HepG2 (cell line): ENCODE measurements around the gene SIAH2. TPM values are rescaled to one million over a fixed set of nuclear protein-coding genes. Genes with fewer than 3 reads are reported as not detected.
A peak's percentile ranks its signal among the peaks of the same experiment; 100 is the strongest.

Experiments
- ATM ChIP-seq: fragments of 450-650 bp; IDR thresholded peaks from 2 replicates; pipeline ENCODE4 v1.7.1; 2017; ENCODE audit warnings: mild to moderate bottlenecking, borderline replicate concordance
- KDM6A ChIP-seq: IDR thresholded peaks from 2 replicates; pipeline ENCODE4 v1.6.1; 2016; ENCODE audit warnings: low read depth
- KLF11 ChIP-seq: IDR thresholded peaks from 2 replicates; pipeline ENCODE4 v1.6.1; 2016; ENCODE audit warnings: missing compliant biosample characterization
- MZF1 ChIP-seq: sonication (generic); formaldehyde crosslinking; IDR thresholded peaks from 2 replicates; pipeline ENCODE4 v1.8.1; 2023; ENCODE audit warnings: mild to moderate bottlenecking, missing genetic modification reagents, borderline replicate concordance
- NFE2L1 ChIP-seq: sonication (generic); formaldehyde crosslinking; IDR thresholded peaks from 2 replicates; pipeline ENCODE4 v1.4.0; 2020; ENCODE audit warnings: missing genetic modification reagents, mild to moderate bottlenecking, borderline replicate concordance
- PPARG ChIP-seq: conservative IDR thresholded peaks from 2 replicates; pipeline ENCODE4 v1.6.1; 2016; ENCODE audit warnings: missing biosample characterization, missing genetic modification reagents
- ZNF224 ChIP-seq: sonication (generic); formaldehyde crosslinking; IDR thresholded peaks from 2 replicates; pipeline ENCODE4 v1.5.0; 2020; ENCODE audit warnings: mild to moderate bottlenecking, missing genetic modification reagents
- ZNF234 ChIP-seq: sonication (generic); formaldehyde crosslinking; conservative IDR thresholded peaks from 2 replicates; pipeline ENCODE4 v1.5.1; 2020; ENCODE audit warnings: mild to moderate bottlenecking, missing genetic modification reagents
- ZNF350 ChIP-seq: sonication (generic); formaldehyde crosslinking; IDR thresholded peaks from 2 replicates; pipeline ENCODE4 v1.4.0; 2020; ENCODE audit warnings: mild to moderate bottlenecking, low read depth, missing genetic modification reagents, borderline replicate concordance
- ZNF577 ChIP-seq: sonication (generic); formaldehyde crosslinking; IDR thresholded peaks from 2 replicates; pipeline ENCODE4 v1.4.0; 2020; ENCODE audit warnings: mild to moderate bottlenecking, low read depth, missing genetic modification reagents, borderline replicate concordance
- ZNF629 ChIP-seq: sonication (generic); formaldehyde crosslinking; conservative IDR thresholded peaks from 2 replicates; pipeline ENCODE4 v1.5.0; 2020; ENCODE audit warnings: missing genetic modification reagents
- ZNF709 ChIP-seq: sonication (generic); formaldehyde crosslinking; IDR thresholded peaks from 2 replicates; pipeline ENCODE4 v1.5.0; 2020; ENCODE audit warnings: mild to moderate bottlenecking, missing genetic modification reagents
- polyA plus RNA-seq, 8 experiments: library from polyadenylated mRNA; depleted of rRNA in 3 of 8; stranded (reverse) in 7 of 8; unstranded in 1 of 8; fragments of >200 nt; fragmentation: Illumina TruSeq in 4 of 8; extraction: Trizol in 4 of 8; gene quantifications; 2 replicates each; pipeline versions ENCODE4 v1.2.1 to v1.2.3, GENCODE V29; 2011 to 2016; ENCODE audit warnings: low read depth in 4 of 8, missing spikeins in 1 of 8, mixed read lengths in 1 of 8; ENCODE audit not compliant: insufficient read depth in 1 of 8
- total RNA-seq, 5 experiments: library from RNA; depleted of rRNA; stranded (reverse); fragments of >200 nt; fragmentation: Illumina TruSeq; extraction: Trizol; gene quantifications; 2 replicates each; pipeline ENCODE4 v1.2.3, GENCODE V29; 2016; ENCODE audit warnings: low read depth in 1 of 5
- TF ChIP-seq, protein P1 (sequence below): sonication (generic); formaldehyde crosslinking; IDR thresholded peaks from 2 replicates; pipeline ENCODE4 v1.9.0; 2022; ENCODE audit warnings: low read depth, missing genetic modification reagents
- TF ChIP-seq, protein P2 (sequence below): sonication (generic); formaldehyde crosslinking; IDR thresholded peaks from 2 replicates; pipeline ENCODE4 v1.4.0; 2020; ENCODE audit warnings: mild to moderate bottlenecking, missing genetic modification reagents
- TF ChIP-seq, protein P3 (sequence below): sonication (generic); formaldehyde crosslinking; IDR thresholded peaks from 2 replicates; pipeline ENCODE4 v1.4.0; 2020; ENCODE audit warnings: missing genetic modification reagents
- TF ChIP-seq, protein P4 (sequence below): IDR thresholded peaks from 2 replicates; pipeline ENCODE4 v1.6.1; 2016; ENCODE audit warnings: mild to moderate bottlenecking

SIAH2 gene
- total and polyA plus RNA-seq, 2 of the 13 experiments (the other 11 are each of a cell fraction or from before 2014, with no cell fraction given) = 71.8 to 117 TPM

DNA sequence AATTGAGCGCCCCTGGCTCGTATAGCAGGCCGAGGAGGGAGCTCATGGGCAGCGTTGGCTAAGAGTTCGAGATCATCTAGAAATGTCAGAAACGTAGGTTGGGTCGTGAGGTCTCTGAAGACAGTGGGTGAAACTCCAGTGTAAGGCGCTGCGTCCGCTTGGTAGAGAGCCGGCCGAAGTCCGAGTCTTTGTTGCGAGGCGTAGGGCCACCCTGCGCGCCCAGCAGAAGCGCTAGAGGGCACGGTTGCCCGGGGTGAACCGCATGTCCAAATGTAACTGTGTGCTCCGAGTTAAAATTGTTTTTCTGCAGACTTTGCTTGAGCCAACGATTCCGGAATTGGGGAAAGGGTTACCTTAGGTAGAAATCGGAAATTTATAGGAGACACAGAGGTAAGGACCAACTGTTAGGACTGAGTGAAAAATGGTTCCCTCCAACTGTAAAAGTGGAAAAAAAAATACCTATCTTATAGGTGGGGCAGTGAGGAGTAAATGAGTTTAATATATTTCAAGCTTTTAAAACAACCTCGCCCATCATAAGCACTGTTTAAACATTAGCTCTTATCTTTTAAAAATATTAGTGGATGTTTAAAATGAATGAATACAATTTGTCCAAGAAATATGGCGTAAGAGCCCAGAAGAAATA lies 993 bp upstream of the SIAH2 start (continued):
- TF ChIP-seq ZNF224 (peak; percentile 20; the same call in 1 of the 2 replicates), ATM (no peak), ZNF709 (CRISPR knock-in tag) (peak; percentile 76; the same call in 1 of the 2 replicates), ZNF234 (CRISPR knock-in tag) (no peak), MZF1 (CRISPR knock-in tag) (no peak), NFE2L1 (CRISPR knock-in tag) (no peak), ZNF629 (CRISPR knock-in tag) (0 out of 2 replicates have a peak, but pooled peaks have one; percentile 2), ZNF577 (CRISPR knock-in tag) (no peak), KDM6A (CRISPR knock-in tag) (no peak), PPARG (CRISPR knock-in tag) (0 out of 2 replicates have a peak, but pooled peaks have one; percentile 7), KLF11 (CRISPR knock-in tag) (no peak), ZNF350 (CRISPR knock-in tag) (peak; percentile 37)
- TF ChIP-seq, protein P1, sequence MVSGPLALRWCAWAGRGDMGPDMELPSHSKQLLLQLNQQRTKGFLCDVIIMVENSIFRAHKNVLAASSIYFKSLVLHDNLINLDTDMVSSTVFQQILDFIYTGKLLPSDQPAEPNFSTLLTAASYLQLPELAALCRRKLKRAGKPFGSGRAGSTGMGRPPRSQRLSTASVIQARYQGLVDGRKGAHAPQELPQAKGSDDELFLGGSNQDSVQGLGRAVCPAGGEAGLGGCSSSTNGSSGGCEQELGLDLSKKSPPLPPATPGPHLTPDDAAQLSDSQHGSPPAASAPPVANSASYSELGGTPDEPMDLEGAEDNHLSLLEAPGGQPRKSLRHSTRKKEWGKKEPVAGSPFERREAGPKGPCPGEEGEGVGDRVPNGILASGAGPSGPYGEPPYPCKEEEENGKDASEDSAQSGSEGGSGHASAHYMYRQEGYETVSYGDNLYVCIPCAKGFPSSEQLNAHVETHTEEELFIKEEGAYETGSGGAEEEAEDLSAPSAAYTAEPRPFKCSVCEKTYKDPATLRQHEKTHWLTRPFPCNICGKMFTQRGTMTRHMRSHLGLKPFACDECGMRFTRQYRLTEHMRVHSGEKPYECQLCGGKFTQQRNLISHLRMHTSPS (CRISPR knock-in tag) = peak; percentile 56; the same call in 1 of the 2 replicates
- TF ChIP-seq, protein P2, sequence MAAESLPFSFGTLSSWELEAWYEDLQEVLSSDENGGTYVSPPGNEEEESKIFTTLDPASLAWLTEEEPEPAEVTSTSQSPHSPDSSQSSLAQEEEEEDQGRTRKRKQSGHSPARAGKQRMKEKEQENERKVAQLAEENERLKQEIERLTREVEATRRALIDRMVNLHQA (CRISPR knock-in tag) = 0 out of 2 replicates have a peak, but pooled peaks have one; percentile 2
- TF ChIP-seq, protein P3, sequence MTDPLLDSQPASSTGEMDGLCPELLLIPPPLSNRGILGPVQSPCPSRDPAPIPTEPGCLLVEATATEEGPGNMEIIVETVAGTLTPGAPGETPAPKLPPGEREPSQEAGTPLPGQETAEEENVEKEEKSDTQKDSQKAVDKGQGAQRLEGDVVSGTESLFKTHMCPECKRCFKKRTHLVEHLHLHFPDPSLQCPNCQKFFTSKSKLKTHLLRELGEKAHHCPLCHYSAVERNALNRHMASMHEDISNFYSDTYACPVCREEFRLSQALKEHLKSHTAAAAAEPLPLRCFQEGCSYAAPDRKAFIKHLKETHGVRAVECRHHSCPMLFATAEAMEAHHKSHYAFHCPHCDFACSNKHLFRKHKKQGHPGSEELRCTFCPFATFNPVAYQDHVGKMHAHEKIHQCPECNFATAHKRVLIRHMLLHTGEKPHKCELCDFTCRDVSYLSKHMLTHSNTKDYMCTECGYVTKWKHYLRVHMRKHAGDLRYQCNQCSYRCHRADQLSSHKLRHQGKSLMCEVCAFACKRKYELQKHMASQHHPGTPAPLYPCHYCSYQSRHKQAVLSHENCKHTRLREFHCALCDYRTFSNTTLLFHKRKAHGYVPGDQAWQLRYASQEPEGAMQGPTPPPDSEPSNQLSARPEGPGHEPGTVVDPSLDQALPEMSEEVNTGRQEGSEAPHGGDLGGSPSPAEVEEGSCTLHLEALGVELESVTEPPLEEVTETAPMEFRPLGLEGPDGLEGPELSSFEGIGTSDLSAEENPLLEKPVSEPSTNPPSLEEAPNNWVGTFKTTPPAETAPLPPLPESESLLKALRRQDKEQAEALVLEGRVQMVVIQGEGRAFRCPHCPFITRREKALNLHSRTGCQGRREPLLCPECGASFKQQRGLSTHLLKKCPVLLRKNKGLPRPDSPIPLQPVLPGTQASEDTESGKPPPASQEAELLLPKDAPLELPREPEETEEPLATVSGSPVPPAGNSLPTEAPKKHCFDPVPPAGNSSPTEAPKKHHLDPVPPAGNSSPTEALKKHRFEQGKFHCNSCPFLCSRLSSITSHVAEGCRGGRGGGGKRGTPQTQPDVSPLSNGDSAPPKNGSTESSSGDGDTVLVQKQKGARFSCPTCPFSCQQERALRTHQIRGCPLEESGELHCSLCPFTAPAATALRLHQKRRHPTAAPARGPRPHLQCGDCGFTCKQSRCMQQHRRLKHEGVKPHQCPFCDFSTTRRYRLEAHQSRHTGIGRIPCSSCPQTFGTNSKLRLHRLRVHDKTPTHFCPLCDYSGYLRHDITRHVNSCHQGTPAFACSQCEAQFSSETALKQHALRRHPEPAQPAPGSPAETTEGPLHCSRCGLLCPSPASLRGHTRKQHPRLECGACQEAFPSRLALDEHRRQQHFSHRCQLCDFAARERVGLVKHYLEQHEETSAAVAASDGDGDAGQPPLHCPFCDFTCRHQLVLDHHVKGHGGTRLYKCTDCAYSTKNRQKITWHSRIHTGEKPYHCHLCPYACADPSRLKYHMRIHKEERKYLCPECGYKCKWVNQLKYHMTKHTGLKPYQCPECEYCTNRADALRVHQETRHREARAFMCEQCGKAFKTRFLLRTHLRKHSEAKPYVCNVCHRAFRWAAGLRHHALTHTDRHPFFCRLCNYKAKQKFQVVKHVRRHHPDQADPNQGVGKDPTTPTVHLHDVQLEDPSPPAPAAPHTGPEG (CRISPR knock-in tag) = no peak; the same call in 1 of the 2 replicates
- TF ChIP-seq, protein P4, sequence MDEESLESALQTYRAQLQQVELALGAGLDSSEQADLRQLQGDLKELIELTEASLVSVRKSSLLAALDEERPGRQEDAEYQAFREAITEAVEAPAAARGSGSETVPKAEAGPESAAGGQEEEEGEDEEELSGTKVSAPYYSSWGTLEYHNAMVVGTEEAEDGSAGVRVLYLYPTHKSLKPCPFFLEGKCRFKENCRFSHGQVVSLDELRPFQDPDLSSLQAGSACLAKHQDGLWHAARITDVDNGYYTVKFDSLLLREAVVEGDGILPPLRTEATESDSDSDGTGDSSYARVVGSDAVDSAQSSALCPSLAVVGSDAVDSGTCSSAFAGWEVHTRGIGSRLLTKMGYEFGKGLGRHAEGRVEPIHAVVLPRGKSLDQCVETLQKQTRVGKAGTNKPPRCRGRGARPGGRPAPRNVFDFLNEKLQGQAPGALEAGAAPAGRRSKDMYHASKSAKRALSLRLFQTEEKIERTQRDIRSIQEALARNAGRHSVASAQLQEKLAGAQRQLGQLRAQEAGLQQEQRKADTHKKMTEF = peak; percentile 78
